ENCODE measurements around the gene MAD1L1.
"Not testable (repeated sequence)": the region's sequence is repeated elsewhere in the genome, so short reads cannot be mapped to it uniquely, and the experiment has no call there.

The MAD1L1 gene

GRCh38 chr7:1843921-1844335 lies 388.8 kb downstream of the MAD1L1 start:
- Histone ChIP-seq H2AFZ (ENCODE audit: low read depth, low read length, severe bottlenecking) (no peak overlapping the region), H3K79me2 (ENCODE audit: insufficient read depth, low read length) (no peaks in the 10 kb centered on the region), H3K9me3 (ENCODE audit: insufficient read depth, low read length) (no peaks in the 10 kb centered on the region), H3K9me2 (replicated peaks; ENCODE audit: insufficient read depth, low read length) (no peaks in the 10 kb centered on the region), H3K36me3 (ENCODE audit: low read length) (no peaks in the 10 kb centered on the region), H3K4me3 (ENCODE audit: insufficient read depth, low read length, poor library complexity, severe bottlenecking) (no peak overlapping the region), H3F3A (ENCODE audit: insufficient read depth) (no peaks in the 10 kb centered on the region), H3K4me2 (ENCODE audit: low read depth, low read length, poor library complexity, severe bottlenecking) (no peak overlapping the region), H3K9ac (ENCODE audit: low read length) (no peak overlapping the region), H3K27me3 (ENCODE audit: low read length) (no peaks in the 10 kb centered on the region), H4K20me1 (ENCODE audit: low read depth, low read length) (no peaks in the 10 kb centered on the region), H3K27ac (ENCODE audit: low read depth, low read length) (no peak overlapping the region)
- TF ChIP-seq EZH2phosphoT487 (conservative IDR thresholded peaks at IDR 0.05; ENCODE audit: low read length) (no peak), CTCF (IDR thresholded peaks at IDR 0.05; ENCODE audit: insufficient read depth, low read length, poor library complexity, severe bottlenecking) (no peak)

DNA sequence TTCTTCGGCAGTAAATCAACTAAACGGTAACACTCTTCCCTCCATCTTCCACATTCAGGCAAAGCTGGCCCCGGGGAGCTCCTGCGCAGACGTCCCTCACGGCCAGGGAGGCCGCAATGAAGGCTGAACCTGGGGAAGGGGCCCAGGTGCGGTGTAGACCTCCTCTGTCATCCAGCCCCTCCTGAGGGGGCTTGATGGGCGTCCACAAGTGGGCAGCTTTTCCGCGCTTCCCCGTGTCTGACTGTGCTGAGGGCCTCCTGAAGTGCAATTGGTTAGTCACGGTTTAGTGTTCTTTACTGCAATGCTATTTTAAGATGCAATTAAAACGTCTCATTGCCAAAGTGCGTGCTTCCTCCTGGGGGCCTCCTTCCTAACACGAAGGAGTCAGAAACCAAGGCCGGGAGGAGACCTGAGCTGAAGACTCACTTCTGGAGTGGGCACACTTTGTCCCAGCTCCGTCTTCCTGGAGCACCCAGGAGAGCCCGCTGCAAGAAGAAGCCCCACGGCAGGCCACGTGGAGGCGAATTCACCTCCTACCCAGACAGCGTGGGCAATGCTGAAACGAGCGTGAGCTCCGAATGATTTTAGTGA lies 389.4 kb downstream of the MAD1L1 start:
- Histone ChIP-seq H3K36me3 (ENCODE audit: low read length) (no peaks in the 10 kb centered on the region), H3F3A (ENCODE audit: insufficient read depth) (no peaks in the 10 kb centered on the region), H3K9me2 (replicated peaks; ENCODE audit: insufficient read depth, low read length) (no peaks in the 10 kb centered on the region), H3K9ac (ENCODE audit: low read length) (no peak overlapping the region), H2AFZ (ENCODE audit: low read depth, low read length, severe bottlenecking) (no peak overlapping the region), H3K4me2 (ENCODE audit: low read depth, low read length, poor library complexity, severe bottlenecking) (no peak overlapping the region), H3K27ac (ENCODE audit: low read depth, low read length) (no peak overlapping the region), H3K27me3 (ENCODE audit: low read length) (no peaks in the 10 kb centered on the region), H3K4me3 (ENCODE audit: insufficient read depth, low read length, poor library complexity, severe bottlenecking) (no peak overlapping the region), H3K9me3 (ENCODE audit: insufficient read depth, low read length) (no peaks in the 10 kb centered on the region), H3K79me2 (ENCODE audit: insufficient read depth, low read length) (no peaks in the 10 kb centered on the region), H4K20me1 (ENCODE audit: low read depth, low read length) (no peaks in the 10 kb centered on the region)
- no peak for TF ChIP-seq CTCF (IDR thresholded peaks at IDR 0.05; ENCODE audit: insufficient read depth, low read length, poor library complexity, severe bottlenecking)
- TF ChIP-seq EZH2phosphoT487 (conservative IDR thresholded peaks at IDR 0.05; ENCODE audit: low read length): no peak

DNA sequence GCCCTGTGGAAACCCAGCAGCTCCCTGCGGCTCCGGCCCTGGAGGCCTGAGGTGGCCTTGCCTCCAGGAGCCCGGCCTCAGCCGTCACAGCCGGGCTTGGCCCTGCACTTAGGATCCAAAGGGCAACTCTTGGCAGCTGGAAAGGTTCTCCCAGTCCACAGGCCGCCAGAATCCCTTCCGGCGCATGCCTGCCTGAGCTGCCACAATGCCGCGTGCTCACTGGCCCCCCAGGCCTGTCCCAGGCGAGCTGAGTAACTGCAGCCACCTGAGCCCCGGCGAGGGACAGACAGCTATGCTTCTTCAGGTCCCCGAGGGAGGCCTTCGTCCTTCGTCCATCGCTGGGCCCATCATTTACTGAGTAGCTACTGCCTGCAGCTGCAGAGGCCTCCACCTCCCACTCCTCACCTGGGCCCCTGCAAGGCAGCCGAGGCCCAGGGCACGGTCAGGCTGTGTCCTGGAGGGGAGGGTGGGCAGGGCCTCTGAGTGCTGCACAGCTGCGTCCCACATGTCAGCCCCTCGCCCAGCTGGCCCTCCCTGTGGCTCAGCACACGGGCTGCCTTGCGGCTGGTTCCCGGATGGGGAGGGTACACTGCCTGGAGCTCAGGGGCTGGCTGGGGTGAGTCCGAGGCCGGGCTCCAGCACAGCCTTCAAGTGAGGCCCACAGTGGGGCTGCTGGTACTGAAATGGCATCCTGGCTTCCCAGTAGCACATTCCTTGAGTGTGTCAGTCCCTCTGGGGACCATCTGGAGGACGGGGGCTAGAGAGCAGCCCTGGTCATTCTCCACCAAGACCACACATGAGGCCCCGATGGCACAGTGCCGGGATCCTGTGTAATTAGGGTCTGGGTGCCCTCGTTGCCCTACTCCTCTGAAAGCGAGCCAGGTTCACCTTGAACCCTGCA lies 390.2 kb downstream of the MAD1L1 start:
- Histone ChIP-seq H3K27me3 (ENCODE audit: low read length) (no peaks in the 10 kb centered on the region), H3F3A (ENCODE audit: insufficient read depth) (no peaks in the 10 kb centered on the region), H3K36me3 (ENCODE audit: low read length) (no peaks in the 10 kb centered on the region), H3K9ac (ENCODE audit: low read length) (no peak overlapping the region), H3K79me2 (ENCODE audit: insufficient read depth, low read length) (no peaks in the 10 kb centered on the region), H2AFZ (ENCODE audit: low read depth, low read length, severe bottlenecking) (no peak overlapping the region), H3K4me3 (ENCODE audit: insufficient read depth, low read length, poor library complexity, severe bottlenecking) (no peak overlapping the region), H4K20me1 (ENCODE audit: low read depth, low read length) (no peaks in the 10 kb centered on the region), H3K4me2 (ENCODE audit: low read depth, low read length, poor library complexity, severe bottlenecking) (no peak overlapping the region), H3K27ac (ENCODE audit: low read depth, low read length) (no peak overlapping the region), H3K9me2 (replicated peaks; ENCODE audit: insufficient read depth, low read length) (no peaks in the 10 kb centered on the region), H3K9me3 (ENCODE audit: insufficient read depth, low read length) (no peaks in the 10 kb centered on the region)
- TF ChIP-seq CTCF (IDR thresholded peaks at IDR 0.05; ENCODE audit: insufficient read depth, low read length, poor library complexity, severe bottlenecking): no peak
- TF ChIP-seq EZH2phosphoT487 (conservative IDR thresholded peaks at IDR 0.05; ENCODE audit: low read length): no peak

DNA sequence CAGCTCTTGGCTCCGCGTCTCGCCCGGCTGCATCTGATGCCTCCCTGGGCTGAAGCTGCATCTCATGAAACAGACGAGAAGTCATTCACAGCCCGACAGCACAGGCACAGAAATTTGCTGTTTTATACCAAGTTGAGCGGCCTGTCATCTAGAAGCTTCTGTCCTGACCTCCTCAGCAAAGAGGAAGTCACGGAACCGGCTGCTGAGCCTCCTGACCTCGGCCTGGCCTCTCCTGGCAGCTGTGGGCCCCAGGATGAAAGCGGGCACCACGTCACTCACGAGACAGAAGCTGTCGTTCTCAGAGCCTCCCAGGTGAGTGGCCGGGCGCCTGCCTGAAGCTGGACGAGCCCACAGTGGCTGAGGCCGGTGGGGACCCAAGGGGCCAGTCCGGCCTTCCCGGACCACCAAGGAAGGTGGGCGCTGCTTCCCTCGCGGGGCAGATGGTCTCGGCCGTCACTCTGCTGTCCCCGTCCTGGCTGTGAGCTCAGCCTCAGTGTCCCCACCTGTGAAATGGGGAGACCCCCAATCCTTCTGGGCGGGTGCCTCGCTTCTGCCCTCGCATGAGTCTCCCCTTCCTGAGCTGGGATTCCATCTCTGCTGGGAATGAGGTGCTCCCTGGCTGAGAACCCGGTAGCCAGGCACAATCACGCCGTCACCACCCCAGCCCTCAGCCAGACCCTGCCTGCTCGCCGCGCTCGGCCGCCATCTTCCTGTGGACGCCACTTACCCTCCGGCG lies 391.3 kb downstream of the MAD1L1 start:
- not testable (repeated sequence) for H2AFZ ChIP-seq (ENCODE audit: low read depth, low read length, severe bottlenecking); H3K79me2 ChIP-seq (ENCODE audit: insufficient read depth, low read length); H3F3A ChIP-seq (ENCODE audit: insufficient read depth); H3K4me2 ChIP-seq (ENCODE audit: low read depth, low read length, poor library complexity, severe bottlenecking); H3K9me3 ChIP-seq (ENCODE audit: insufficient read depth, low read length); H4K20me1 ChIP-seq (ENCODE audit: low read depth, low read length); H3K27me3 ChIP-seq (ENCODE audit: low read length); H3K9ac ChIP-seq (ENCODE audit: low read length); H3K9me2 ChIP-seq (replicated peaks; ENCODE audit: insufficient read depth, low read length); H3K4me3 ChIP-seq (ENCODE audit: insufficient read depth, low read length, poor library complexity, severe bottlenecking); H3K36me3 ChIP-seq (ENCODE audit: low read length); H3K27ac ChIP-seq (ENCODE audit: low read depth, low read length)

GRCh38 chr7:1840744-1841143 lies 392.0 kb downstream of the MAD1L1 start:
- not testable (repeated sequence) for H3K27me3 ChIP-seq (ENCODE audit: low read length); H3K4me3 ChIP-seq (ENCODE audit: insufficient read depth, low read length, poor library complexity, severe bottlenecking); H3F3A ChIP-seq (ENCODE audit: insufficient read depth); H3K9ac ChIP-seq (ENCODE audit: low read length); H3K27ac ChIP-seq (ENCODE audit: low read depth, low read length); H3K36me3 ChIP-seq (ENCODE audit: low read length); H4K20me1 ChIP-seq (ENCODE audit: low read depth, low read length); H3K9me2 ChIP-seq (replicated peaks; ENCODE audit: insufficient read depth, low read length); H3K79me2 ChIP-seq (ENCODE audit: insufficient read depth, low read length); H3K9me3 ChIP-seq (ENCODE audit: insufficient read depth, low read length); H2AFZ ChIP-seq (ENCODE audit: low read depth, low read length, severe bottlenecking); H3K4me2 ChIP-seq (ENCODE audit: low read depth, low read length, poor library complexity, severe bottlenecking)
